Liver (tissue), 9 donors: ENCODE data around the gene KANSL1. TPM values are rescaled to one million over a fixed set of nuclear protein-coding genes. Genes with fewer than 3 reads are reported as not detected.

ENCODE experiments used
- DNase-seq: peaks from one replicate; pipeline ENCODE4 v3.0.0-alpha.2; 2017; ENCODE audit warnings: low spot score
- H3K27ac ChIP-seq, 2 donors: one replicate each; pipeline ENCODE4 v1.7.0; 2013; ENCODE audit warnings: inconsistent platforms in 2 of 2, low read length in 2 of 2, control low read depth in 1 of 2, low read depth in 1 of 2, mild to moderate bottlenecking in 1 of 2
- H3K27me3 ChIP-seq, 4 donors: one replicate each; pipeline versions ENCODE4 v1.6.1 to v1.7.0; 2013; ENCODE audit warnings: low read length in 3 of 4, inconsistent platforms in 1 of 4, mild to moderate bottlenecking in 1 of 4, moderate library complexity in 1 of 4; ENCODE audit not compliant: control insufficient read depth in 4 of 4, insufficient read depth in 4 of 4
- H3K36me3 ChIP-seq, 4 donors: one replicate each; pipeline versions ENCODE4 v1.6.1 to v1.7.0; 2013; ENCODE audit warnings: low read length in 3 of 4, mild to moderate bottlenecking in 3 of 4, low read depth in 1 of 4, moderate library complexity in 1 of 4; ENCODE audit not compliant: control insufficient read depth in 4 of 4, insufficient read depth in 3 of 4
- H3K4me1 ChIP-seq, 4 donors: one replicate each; pipeline versions ENCODE4 v1.6.1 to v1.7.0; 2013; ENCODE audit warnings: low read length in 3 of 4, mild to moderate bottlenecking in 3 of 4, moderate library complexity in 1 of 4; ENCODE audit not compliant: control insufficient read depth in 4 of 4, insufficient read depth in 4 of 4
- H3K4me3 ChIP-seq, 3 donors: one replicate each; pipeline versions ENCODE4 v1.6.1 to v1.7.0; 2013; ENCODE audit warnings: low read length in 3 of 3, control low read depth in 1 of 3, low read depth in 1 of 3, mild to moderate bottlenecking in 1 of 3
- H3K9ac ChIP-seq, 2 donors: one replicate each; pipeline ENCODE4 v1.7.0; 2013; ENCODE audit warnings: low read length in 2 of 2, mild to moderate bottlenecking in 2 of 2, moderate library complexity in 2 of 2, control low read depth in 1 of 2, low read depth in 1 of 2
- H3K9me3 ChIP-seq, 4 donors: one replicate each; pipeline versions ENCODE4 v1.6.1 to v1.7.0; 2013; ENCODE audit warnings: low read length in 3 of 4; ENCODE audit not compliant: control insufficient read depth in 4 of 4
- EGR1 ChIP-seq, 2 donors: IDR thresholded peaks; 2 replicates each; pipeline ENCODE4 v1.6.1; 2016 to 2018; ENCODE audit warnings: antibody characterized with exemption in 2 of 2, low read depth in 2 of 2
- FOXA1 ChIP-seq: IDR thresholded peaks from 2 replicates; pipeline ENCODE4 v1.6.1; 2016; ENCODE audit warnings: antibody characterized with exemption
- FOXA2 ChIP-seq: IDR thresholded peaks from 2 replicates; pipeline ENCODE4 v1.6.1; 2016; ENCODE audit warnings: antibody characterized with exemption
- GABPA ChIP-seq, 2 donors: IDR thresholded peaks in 1 of 2; conservative IDR thresholded peaks in 1 of 2; 2 replicates each; pipeline ENCODE4 v1.6.1; 2016; ENCODE audit warnings: antibody characterized with exemption in 2 of 2, mild to moderate bottlenecking in 1 of 2, moderate library complexity in 1 of 2
- HNF4A ChIP-seq, 2 donors: conservative IDR thresholded peaks; 2 replicates each; pipeline ENCODE4 v1.6.1; 2016; ENCODE audit warnings: antibody characterized with exemption in 2 of 2, mild to moderate bottlenecking in 2 of 2
- HNF4G ChIP-seq: IDR thresholded peaks from 2 replicates; pipeline ENCODE4 v1.6.1; 2016; ENCODE audit warnings: antibody characterized with exemption
- JUND ChIP-seq, 2 donors: IDR thresholded peaks; 2 replicates each; pipeline ENCODE4 v1.6.1; 2016; ENCODE audit warnings: antibody characterized with exemption in 2 of 2
- RXRA ChIP-seq, 2 donors: IDR thresholded peaks; 2 replicates each; pipeline ENCODE4 v1.6.1; 2017 to 2018; ENCODE audit warnings: antibody characterized with exemption in 2 of 2, mild to moderate bottlenecking in 1 of 2
- SP1 ChIP-seq: IDR thresholded peaks from 2 replicates; pipeline ENCODE4 v1.6.1; 2018; ENCODE audit warnings: antibody characterized with exemption, mild to moderate bottlenecking
- WGBS: extraction: QIAGEN DNeasy Blood & Tissue Kit; methylation state at CpG from one replicate; pipeline ENCODE4 v1.1.7; 2013; 5-methylcytosine and 5-hydroxymethylcytosine counted together
- polyA plus RNA-seq, 2 donors: library from polyadenylated mRNA; stranded (reverse) in 1 of 2; unstranded in 1 of 2; fragments of 200-250 nt in 1 of 2; fragments of >200 nt in 1 of 2; fragmentation: Nextera tagmentation in 1 of 2; extraction: Ambion mirVana in 1 of 2; gene quantifications; one replicate each; pipeline versions ENCODE4 v1.2.1 to v1.2.3, GENCODE V29; 2013 to 2015
- total RNA-seq, 2 donors: library from RNA; depleted of rRNA; stranded (reverse); fragments of >200 nt; gene quantifications; one replicate each; pipeline ENCODE4 v1.2.3, GENCODE V29; 2014
- TF ChIP-seq, protein P1 (sequence below): IDR thresholded peaks from 2 replicates; pipeline ENCODE4 v1.6.1; 2016; ENCODE audit warnings: antibody characterized with exemption
- TF ChIP-seq, protein P2 (sequence below): fragments of 150-350 bp; IDR thresholded peaks from 2 replicates; pipeline ENCODE4 v1.5.1; 2017; ENCODE audit warnings: improper control_type of control experiment, low read depth, low read length; ENCODE audit not compliant: missing input control
- TF ChIP-seq, protein P3 (sequence below): IDR thresholded peaks from 2 replicates; pipeline ENCODE4 v1.6.1; 2016; ENCODE audit warnings: antibody characterized with exemption
- TF ChIP-seq, protein P4 (sequence below): IDR thresholded peaks from 2 replicates; pipeline ENCODE4 v1.6.1; 2016; ENCODE audit warnings: antibody characterized with exemption, mild to moderate bottlenecking
- donor health status: healthy.
- donor health status: healthy.
- donor health status: healthy.
- donor health status: healthy.
- donor health status: healthy.

KANSL1 gene
- total and polyA plus RNA-seq, 4 donors = 5.5 to 86.3 (median 24.0) TPM

DNA sequence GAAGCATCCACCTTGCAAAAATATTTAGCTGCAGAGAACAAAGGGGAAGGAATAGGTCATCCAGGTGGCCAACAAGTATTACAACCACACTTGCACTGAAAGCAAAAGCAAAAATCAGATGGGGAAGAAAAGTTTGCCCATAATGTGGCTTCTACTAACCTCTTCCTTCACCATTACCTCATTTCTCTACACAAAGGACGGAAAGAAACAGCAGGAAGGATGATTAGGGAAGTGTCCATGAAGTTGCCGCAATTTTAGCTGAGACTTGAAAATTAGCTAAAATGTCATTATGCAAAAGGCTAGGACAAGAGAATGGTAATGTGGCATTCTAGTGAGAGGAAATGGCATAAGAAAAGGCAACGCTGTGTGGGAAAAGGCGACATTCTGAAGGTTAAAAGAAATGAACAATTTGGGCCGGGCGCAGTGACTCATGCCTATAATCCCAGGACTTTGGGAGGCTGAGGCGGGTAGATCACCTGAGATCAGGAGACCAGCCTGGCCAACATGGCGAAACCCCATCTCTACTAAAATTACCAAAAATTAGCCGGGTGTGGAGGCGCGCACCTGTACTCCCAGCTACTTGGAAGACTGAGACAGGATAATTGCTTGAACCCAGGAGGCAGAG, 13.7 kb downstream of the KANSL1 start:
- H3K9me3 ChIP-seq = no peaks in the 10 kb centered on the region
- H3K4me1 ChIP-seq = peaks cover 12 to 30% (median 17%) of the 10 kb centered on the region in 4 donors
- DNase-seq = no peak
- no peak for TF ChIP-seq GABPA (IDR thresholded peaks at IDR 0.05 in 1 of 2, conservative IDR thresholded peaks at IDR 0.05 in 1 of 2)
- TF ChIP-seq, protein P1, sequence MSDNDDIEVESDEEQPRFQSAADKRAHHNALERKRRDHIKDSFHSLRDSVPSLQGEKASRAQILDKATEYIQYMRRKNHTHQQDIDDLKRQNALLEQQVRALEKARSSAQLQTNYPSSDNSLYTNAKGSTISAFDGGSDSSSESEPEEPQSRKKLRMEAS = peak; percentile 34
- H3K27ac ChIP-seq = no peak overlapping the region
- H3K9ac ChIP-seq = no peak overlapping the region
- no peaks in the 10 kb centered on the region for H3K27me3 ChIP-seq
- no peaks in the 10 kb centered on the region for H3K36me3 ChIP-seq
- no peak overlapping the region for H3K4me3 ChIP-seq
- 88% methylated on average over 11 of the region's 11 CpGs for WGBS

DNA sequence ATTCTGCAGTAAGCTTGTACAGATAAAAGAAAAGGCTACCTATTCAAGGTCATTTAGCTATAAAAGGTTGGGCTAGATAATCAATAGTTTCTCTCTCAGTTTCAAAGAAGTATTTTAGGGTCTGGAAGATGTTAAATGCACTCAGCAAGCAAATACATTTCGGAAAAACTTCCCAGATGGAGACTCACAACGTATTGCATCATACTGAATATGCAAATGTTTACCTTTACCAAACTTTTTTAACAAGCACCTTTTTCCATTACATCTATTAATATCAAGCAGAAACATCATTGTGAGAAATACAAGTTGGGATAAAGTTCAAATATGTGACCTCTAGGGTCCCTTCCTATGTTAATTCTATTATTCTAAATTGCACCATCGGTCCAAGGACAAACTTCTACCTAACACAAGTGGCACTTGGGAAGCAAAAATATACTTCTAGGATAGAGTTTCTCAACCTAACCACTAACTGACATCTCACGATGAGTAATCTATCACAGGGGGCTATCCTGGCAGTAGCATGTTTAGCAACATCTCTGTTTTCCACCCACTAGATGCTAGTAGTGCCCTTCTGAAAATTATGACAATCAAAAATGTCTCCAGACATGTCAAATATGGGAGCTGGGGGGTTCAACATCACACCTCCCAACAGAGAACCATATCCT, 14.5 kb downstream of the KANSL1 start:
- 40% methylated on average over 4 of the region's 4 CpGs for WGBS
- TF ChIP-seq HNF4A (conservative IDR thresholded peaks at IDR 0.05) (no peak), RXRA (IDR thresholded peaks at IDR 0.05) (no peak), FOXA1 (no peak), SP1 (no peak), JUND (IDR thresholded peaks at IDR 0.05) (no peak), FOXA2 (no peak), EGR1 (IDR thresholded peaks at IDR 0.05; ENCODE audit: low read depth in 2 of 2) (no peak), GABPA (IDR thresholded peaks at IDR 0.05 in 1 of 2, conservative IDR thresholded peaks at IDR 0.05 in 1 of 2) (no peak), HNF4G (no peak)
- TF ChIP-seq, protein P2, sequence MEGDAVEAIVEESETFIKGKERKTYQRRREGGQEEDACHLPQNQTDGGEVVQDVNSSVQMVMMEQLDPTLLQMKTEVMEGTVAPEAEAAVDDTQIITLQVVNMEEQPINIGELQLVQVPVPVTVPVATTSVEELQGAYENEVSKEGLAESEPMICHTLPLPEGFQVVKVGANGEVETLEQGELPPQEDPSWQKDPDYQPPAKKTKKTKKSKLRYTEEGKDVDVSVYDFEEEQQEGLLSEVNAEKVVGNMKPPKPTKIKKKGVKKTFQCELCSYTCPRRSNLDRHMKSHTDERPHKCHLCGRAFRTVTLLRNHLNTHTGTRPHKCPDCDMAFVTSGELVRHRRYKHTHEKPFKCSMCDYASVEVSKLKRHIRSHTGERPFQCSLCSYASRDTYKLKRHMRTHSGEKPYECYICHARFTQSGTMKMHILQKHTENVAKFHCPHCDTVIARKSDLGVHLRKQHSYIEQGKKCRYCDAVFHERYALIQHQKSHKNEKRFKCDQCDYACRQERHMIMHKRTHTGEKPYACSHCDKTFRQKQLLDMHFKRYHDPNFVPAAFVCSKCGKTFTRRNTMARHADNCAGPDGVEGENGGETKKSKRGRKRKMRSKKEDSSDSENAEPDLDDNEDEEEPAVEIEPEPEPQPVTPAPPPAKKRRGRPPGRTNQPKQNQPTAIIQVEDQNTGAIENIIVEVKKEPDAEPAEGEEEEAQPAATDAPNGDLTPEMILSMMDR = no peak
- TF ChIP-seq, protein P3, sequence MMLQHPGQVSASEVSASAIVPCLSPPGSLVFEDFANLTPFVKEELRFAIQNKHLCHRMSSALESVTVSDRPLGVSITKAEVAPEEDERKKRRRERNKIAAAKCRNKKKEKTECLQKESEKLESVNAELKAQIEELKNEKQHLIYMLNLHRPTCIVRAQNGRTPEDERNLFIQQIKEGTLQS = no peak
- TF ChIP-seq, protein P1 = no peak
- Histone ChIP-seq H3K36me3 (no peaks in the 10 kb centered on the region), H3K9me3 (no peaks in the 10 kb centered on the region), H3K4me1 (peaks cover 12 to 29% (median 19%) of the 10 kb centered on the region in 4 donors), H3K4me3 (no peak overlapping the region), H3K27ac (peak overlapping the region in 1 of 2 donors; percentile 25), H3K9ac (no peak overlapping the region), H3K27me3 (no peaks in the 10 kb centered on the region)
- DNase-seq = no peak

DNA sequence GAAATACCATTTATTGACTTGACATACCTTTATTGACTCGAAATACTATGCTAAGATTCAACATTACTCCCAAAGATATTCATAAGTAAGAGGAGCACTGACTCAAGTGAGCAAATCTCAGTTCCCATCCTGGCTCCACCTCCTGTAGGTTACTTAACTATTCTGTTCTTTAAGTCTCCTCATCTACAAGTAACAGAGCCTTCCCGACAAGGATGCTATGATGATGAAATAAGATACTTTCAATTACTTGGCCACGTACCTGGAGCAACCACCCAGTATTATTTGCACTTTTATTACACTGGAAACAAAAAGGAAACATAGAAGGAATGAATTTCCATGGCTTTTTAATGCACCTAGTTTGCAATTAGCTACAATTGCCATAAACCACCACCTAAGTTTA, 16.3 kb downstream of the KANSL1 start:
- TF ChIP-seq, protein P2 = no peak
- TF ChIP-seq, protein P4, sequence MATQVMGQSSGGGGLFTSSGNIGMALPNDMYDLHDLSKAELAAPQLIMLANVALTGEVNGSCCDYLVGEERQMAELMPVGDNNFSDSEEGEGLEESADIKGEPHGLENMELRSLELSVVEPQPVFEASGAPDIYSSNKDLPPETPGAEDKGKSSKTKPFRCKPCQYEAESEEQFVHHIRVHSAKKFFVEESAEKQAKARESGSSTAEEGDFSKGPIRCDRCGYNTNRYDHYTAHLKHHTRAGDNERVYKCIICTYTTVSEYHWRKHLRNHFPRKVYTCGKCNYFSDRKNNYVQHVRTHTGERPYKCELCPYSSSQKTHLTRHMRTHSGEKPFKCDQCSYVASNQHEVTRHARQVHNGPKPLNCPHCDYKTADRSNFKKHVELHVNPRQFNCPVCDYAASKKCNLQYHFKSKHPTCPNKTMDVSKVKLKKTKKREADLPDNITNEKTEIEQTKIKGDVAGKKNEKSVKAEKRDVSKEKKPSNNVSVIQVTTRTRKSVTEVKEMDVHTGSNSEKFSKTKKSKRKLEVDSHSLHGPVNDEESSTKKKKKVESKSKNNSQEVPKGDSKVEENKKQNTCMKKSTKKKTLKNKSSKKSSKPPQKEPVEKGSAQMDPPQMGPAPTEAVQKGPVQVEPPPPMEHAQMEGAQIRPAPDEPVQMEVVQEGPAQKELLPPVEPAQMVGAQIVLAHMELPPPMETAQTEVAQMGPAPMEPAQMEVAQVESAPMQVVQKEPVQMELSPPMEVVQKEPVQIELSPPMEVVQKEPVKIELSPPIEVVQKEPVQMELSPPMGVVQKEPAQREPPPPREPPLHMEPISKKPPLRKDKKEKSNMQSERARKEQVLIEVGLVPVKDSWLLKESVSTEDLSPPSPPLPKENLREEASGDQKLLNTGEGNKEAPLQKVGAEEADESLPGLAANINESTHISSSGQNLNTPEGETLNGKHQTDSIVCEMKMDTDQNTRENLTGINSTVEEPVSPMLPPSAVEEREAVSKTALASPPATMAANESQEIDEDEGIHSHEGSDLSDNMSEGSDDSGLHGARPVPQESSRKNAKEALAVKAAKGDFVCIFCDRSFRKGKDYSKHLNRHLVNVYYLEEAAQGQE = no peak
- TF ChIP-seq SP1 (no peak), EGR1 (IDR thresholded peaks at IDR 0.05; ENCODE audit: low read depth in 2 of 2) (no peak)
- 81% methylated on average over 3 of the region's 3 CpGs for WGBS
- no peaks in the 10 kb centered on the region for H3K27me3 ChIP-seq

More for the DNA sequence above, 16.3 kb downstream of the KANSL1 start:
- DNase-seq = no peak
- Histone ChIP-seq H3K9me3 (no peaks in the 10 kb centered on the region), H3K4me3 (no peak overlapping the region), H3K9ac (no peak overlapping the region), H3K4me1 (peaks cover 7 to 33% (median 18%) of the 10 kb centered on the region in 4 donors), H3K36me3 (no peaks in the 10 kb centered on the region), H3K27ac (no peak overlapping the region)
